ENCODE measurements around the gene TVP23A.

TVP23A gene

GRCh38 chr16:10817963-10818941 lies at the start of gene TVP23A:
TVP23A (minus strand) TSS chr16:10818794; CDS start chr16:10818493, 301 bp downstream.
- no peak for DNase-seq

GRCh38 chr16:10868104-10868595 lies 49.6 kb upstream of the TVP23A start:
- no peak for DNase-seq

- no peak for DNase-seq
Measured at GRCh38 chr16:10867199-10867598, 48.6 kb upstream of the TVP23A start.

- no peak for DNase-seq
Measured at GRCh38 chr16:10865991-10866966, 47.7 kb upstream of the TVP23A start.

- no peak for DNase-seq
Measured at GRCh38 chr16:10862438-10862837, 43.8 kb upstream of the TVP23A start.

GRCh38 chr16:10859658-10860057 lies 41.1 kb upstream of the TVP23A start:
- no peak for DNase-seq

- DNase-seq: no peak
Measured at GRCh38 chr16:10859020-10859419, 40.4 kb upstream of the TVP23A start.

GRCh38 chr16:10858203-10858602 lies 39.6 kb upstream of the TVP23A start:
- DNase-seq: no peak

- DNase-seq: no peak
Measured at GRCh38 chr16:10856042-10856441, 37.4 kb upstream of the TVP23A start.

- DNase-seq: no peak
Measured at GRCh38 chr16:10852948-10853347, 34.4 kb upstream of the TVP23A start.

GRCh38 chr16:10852286-10852685 lies 33.7 kb upstream of the TVP23A start:
- no peak for DNase-seq

- no peak for DNase-seq
Measured at GRCh38 chr16:10851512-10851911, 32.9 kb upstream of the TVP23A start.

GRCh38 chr16:10850478-10850850 lies 31.9 kb upstream of the TVP23A start:
- no peak for DNase-seq

GRCh38 chr16:10849736-10850477 lies 31.3 kb upstream of the TVP23A start:
- DNase-seq: no peak

GRCh38 chr16:10847176-10847575 lies 28.6 kb upstream of the TVP23A start:
- DNase-seq: no peak

GRCh38 chr16:10846213-10846998 lies 27.8 kb upstream of the TVP23A start:
- DNase-seq: no peak

- no peak for DNase-seq
Measured at GRCh38 chr16:10840703-10841102, 22.1 kb upstream of the TVP23A start.

GRCh38 chr16:10839279-10839666 lies 20.7 kb upstream of the TVP23A start:
- no peak for DNase-seq

- DNase-seq: no peak
Measured at GRCh38 chr16:10838621-10839278, 20.2 kb upstream of the TVP23A start.

- no peak for DNase-seq
Measured at GRCh38 chr16:10836174-10836853, 17.7 kb upstream of the TVP23A start.
